Measurements from ENCODE around the gene FAM98B.

Gene FAM98B

DNA sequence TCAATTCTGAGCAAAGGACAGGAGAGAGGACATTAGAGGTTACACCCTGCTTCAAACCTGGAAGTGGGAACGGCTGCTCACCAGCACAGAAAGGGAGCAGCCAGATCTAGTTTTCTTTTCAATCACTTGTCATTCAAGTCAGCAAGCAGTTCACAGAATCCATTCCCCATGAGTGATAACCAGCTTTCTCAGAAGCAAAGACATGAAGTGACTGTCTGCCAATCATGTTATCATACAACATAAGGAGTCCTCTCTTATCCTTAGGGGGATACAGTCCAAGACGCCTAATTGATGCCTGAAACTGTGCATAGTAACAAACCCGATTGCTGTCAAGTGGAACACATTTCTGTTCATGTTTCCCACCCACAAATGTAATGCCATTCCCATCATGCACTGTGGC, 54.7 kb downstream of the FAM98B start:
- no peak for DNase-seq

DNA sequence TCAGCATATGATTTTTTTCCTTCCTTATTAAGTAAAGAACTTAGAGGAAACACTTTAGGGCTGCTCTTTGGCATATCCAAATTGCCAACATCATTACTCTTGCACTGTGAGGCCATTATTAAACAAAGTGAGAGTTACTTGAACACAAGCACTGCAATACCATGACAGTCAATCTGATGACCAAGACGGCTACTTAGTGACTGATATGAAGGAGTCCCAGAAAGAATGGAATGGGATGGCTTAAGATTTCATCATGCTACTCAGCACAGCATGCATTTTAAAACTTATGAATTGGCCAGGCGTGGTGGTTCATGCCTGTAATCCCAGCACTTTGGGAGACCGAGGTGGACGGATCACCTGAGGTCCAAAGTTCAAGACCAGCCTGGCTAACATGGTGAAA, 55.2 kb downstream of the FAM98B start:
- DNase-seq, result no peak

DNA sequence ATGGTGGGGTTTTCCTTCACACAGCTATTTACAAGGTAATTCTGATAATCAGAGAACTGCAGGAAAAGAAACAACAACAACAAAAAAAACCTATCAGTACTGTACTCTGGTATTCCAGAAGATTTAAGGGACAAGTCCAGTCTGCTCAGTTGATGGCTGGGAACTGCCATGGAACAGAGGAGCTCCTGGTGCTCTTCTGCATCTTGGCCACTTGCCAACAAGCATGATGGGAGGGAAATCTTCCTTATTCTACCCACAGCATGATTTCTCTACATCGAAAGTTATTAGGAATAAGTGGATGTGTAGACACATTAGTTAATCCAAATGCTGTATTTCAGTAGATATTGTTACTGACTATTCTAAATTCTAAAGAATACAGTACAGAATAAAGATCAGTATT, 59.0 kb downstream of the FAM98B start:
- no peak for DNase-seq

- no peak for DNase-seq
Measured at GRCh38 chr15:38514601-38515000, 60.7 kb downstream of the FAM98B start.

DNA sequence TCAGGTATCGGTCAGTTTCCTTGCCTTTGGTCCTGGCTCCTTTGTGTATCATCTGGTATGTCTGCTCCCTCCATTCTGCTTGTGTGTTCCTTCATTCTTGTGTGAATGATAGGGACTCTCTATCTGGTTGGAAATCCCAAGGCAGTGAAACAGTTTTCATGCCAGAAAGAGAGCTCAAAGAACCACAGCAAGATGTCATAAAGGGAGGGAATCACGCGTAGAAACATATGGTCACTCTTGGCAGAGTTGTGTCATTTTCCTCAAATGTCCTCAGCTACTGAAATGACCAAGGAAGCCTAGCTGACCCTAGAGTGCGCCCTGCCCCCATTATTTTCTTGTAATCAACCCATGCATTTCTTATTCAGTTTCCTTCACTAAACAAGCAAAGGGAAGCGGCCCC, 62.7 kb downstream of the FAM98B start:
- DNase-seq, result no peak

- no peak for DNase-seq
Measured at GRCh38 chr15:38517312-38517975, 63.5 kb downstream of the FAM98B start.

DNA sequence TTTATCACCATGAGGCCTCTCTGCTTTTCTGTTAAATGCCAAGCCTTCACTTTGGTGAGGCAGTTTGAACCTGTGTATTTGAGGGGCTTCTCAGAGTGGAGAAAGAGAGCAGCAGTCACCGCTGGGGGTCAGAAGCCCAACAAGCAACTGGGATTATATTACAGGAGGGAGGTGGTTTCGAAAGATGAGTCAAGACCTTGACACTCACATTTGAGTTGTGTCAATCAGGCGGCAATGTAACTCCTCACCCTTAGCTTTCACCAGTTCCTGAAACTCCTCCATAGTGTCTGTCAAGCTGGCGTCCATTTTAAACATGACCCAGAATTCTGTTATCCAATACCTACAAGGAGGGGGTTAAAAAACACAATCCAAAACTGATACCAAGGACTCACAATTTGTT, 64.2 kb downstream of the FAM98B start:
- no peak for DNase-seq

GRCh38 chr15:38520035-38520434, 66.1 kb downstream of the FAM98B start:
- no peak for DNase-seq

DNA sequence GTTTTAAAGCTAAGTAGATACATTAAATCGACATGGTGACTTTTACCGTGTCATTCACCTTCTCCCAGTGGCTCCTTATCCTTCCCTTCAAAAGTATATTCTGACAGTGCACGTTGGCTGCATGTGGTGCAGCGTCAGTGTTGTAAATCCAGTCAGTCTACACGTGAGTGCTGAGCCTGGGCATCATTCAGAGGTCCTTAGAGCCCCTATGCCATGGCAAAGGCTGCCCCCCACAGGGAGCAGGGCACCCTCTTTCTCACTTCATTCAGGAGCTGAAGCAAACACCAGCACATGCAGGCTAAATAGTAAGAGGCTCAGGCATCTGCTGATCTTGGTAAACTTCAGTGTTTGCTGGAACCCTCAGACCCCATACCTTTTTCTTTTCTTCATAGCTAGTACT, 67.4 kb downstream of the FAM98B start:
- no peak for DNase-seq

DNA sequence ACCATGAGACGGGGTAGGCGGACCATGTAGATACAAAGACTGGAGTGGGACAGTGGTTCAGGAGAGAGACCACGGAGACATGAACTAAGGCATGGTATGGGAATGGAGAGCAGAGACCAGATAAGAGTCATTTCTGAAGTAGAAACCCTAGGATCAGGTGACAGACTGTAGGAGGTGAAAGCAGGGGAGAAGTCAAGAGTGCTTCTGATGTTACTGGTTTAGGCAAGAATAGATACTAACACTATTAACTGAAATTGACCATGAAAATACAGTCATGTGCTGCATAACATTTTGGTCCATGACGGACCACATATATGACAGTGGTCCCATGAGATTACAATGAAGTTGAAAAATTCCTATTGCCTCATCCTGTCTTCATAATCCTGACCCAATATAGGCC, 69.0 kb downstream of the FAM98B start:
- no peak for DNase-seq

GRCh38 chr15:38524156-38524555, 70.2 kb downstream of the FAM98B start:
- no peak for DNase-seq

DNA sequence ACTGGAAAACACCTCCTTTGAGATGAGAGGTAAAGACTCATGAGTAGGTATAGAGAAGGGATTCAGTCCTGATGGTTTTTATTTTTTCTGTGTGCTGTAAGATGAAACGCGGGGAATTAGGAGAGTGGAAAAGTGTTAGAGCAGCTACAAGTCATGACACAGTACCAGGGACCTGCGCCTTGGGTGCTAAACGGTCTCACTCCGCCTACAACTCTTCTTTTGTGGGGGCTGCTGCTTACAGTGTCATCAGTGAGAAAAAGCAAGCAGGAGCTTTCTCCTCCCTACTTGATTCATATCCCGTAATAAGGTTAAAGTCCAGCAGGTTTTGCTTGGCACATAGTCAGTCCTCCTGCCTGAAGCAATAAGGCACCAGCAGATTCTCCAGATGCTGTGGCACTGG, 71.6 kb downstream of the FAM98B start:
- DNase-seq, result no peak

- no peak for DNase-seq
Measured at GRCh38 chr15:38526158-38526557, 72.2 kb downstream of the FAM98B start.

GRCh38 chr15:38528294-38528693, 74.4 kb downstream of the FAM98B start:
- DNase-seq, result no peak

GRCh38 chr15:38530113-38530512, 76.2 kb downstream of the FAM98B start:
- DNase-seq, result no peak

DNA sequence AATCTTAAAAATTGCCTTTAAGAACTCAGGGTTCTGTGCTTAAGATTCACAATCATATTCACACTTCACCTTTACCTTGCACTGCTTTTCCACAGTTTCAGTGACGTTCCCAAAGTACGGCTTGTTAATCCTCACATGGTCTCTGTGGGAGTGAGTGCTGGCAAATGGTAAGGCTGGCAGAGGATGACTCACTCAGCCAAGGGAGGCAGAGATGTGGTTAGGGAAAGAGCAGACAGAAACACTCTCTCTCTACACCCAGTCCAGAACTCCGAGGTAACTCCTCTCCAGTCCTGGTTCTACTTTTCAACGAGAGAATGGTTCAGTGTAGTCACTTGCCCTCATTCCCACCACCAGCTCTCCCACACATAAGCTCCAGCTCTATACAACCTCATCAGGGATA, 77.6 kb downstream of the FAM98B start:
- no peak for DNase-seq

DNA sequence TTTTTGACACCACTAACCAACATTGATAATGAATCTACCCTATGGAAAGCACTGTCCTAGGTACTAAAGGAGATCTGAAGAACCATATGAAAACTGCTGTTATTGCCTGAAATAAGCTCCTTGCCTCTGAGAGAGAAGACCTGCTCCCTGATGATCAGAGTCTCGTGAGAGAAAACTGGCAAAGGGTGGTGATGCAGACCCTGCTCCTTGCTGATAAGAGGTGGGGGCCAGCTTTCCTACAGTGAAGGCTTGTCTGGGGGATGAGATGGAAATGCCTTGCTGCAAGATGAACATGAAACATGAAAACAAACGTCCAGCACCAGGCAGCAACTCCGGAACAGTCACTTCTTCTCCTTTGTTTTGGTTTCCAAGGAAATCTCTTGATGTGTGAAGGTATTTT, 78.8 kb downstream of the FAM98B start:
- no peak for DNase-seq

DNA sequence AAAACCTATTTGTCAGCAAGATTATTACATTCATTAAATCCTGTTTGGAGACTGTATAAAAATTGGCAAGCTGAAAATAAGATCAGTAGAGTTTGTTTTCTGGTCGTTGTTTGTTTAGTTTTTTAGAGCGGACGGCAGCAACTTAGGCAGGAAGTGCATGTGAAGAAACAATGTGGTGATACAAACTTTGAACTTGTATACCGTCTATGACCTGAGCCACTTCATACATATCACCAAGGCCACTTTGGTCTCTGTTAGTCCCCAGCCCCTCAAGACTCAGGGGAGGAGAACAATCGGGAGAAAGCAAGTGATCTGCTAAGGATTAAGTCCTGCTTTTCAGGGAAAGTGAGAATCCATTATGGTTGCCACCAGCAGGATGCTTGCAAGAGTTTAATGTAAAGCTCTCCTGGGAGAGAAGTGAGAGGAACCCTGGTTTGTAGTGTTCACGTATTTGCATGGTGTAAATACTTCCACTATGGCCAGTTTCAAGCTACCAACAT, 79.5 kb downstream of the FAM98B start:
- no peak for DNase-seq

- DNase-seq, result no peak
Measured at GRCh38 chr15:38533926-38534325, 80.0 kb downstream of the FAM98B start.

DNA sequence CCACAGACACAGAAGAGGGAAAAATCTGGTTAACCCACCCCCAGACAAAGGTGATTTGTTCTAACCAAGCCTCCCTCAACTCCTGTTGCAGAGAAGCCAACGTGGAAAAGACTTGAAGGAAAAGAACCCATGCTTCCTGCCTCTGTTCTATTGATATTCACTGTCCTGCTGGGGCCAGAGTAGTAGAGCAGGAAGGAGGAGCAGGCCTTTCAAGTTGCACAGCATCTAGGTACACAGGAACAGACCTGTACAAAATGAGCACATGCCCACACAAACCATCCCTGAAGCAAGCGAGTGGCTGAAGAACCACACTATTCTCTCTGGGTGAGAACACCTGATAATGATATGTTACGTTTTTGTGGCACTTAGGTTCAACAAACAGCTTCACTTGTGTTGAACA, 80.8 kb downstream of the FAM98B start:
- DNase-seq, result no peak

- no peak for DNase-seq
Measured at GRCh38 chr15:38535491-38536200, 81.7 kb downstream of the FAM98B start.

DNA sequence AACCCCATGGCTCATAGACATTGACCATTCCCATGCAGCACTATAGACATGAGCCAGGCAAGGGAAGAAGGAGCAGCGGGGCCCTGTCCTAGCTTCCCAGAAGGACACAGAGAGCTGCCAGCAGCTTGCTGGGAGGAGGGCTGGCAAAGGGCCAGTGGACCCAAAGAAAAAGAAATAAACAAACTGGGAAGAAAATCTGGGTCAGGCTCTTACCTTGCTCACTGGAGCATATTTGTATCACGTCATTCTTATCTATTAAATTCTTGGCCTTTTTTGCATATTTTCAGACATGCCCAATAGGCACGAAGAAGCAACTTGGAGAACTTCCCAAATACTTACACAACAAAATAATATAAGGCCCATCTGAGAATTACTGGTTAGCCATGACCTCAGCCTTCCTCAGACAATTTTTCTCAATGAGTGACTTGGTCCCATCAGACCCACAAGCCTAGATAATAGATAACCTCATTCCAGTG, 82.3 kb downstream of the FAM98B start:
- DNase-seq, result no peak

Measured in SHP77 treated with DMSO at 0.1 percent for 48 hours (cell line).